ENCODE data around the gene C2orf92.

Gene C2orf92

GRCh38 chr2:97745474-97746174 lies 76.1 kb downstream of the C2orf92 start:
- no peak for DNase-seq (ENCODE audit: low read depth)

- no peak for DNase-seq (ENCODE audit: low read depth)
Measured at GRCh38 chr2:97747285-97747684, 77.8 kb downstream of the C2orf92 start.

GRCh38 chr2:97747716-97748115 lies 78.2 kb downstream of the C2orf92 start:
- DNase-seq (ENCODE audit: low read depth), result peak; percentile 70

- no peak for DNase-seq (ENCODE audit: low read depth)
Measured at GRCh38 chr2:97749581-97749980, 80.1 kb downstream of the C2orf92 start.

GRCh38 chr2:97750017-97750416 lies 80.5 kb downstream of the C2orf92 start:
- DNase-seq (ENCODE audit: low read depth), result no peak

GRCh38 chr2:97751752-97752151 lies 82.2 kb downstream of the C2orf92 start:
- no peak for DNase-seq (ENCODE audit: low read depth)

Measured in GM04503 (cell line).